HG03354 (cell line): Measurements from ENCODE around the gene ART3.
"Not testable (repeated sequence)": the region's sequence is repeated elsewhere in the genome, so short reads cannot be mapped to it uniquely, and the experiment has no call there.

Experiments used
- ATAC-seq: cut with Tn5 transposase; IDR thresholded peaks from one replicate; pipeline ENCODE4 v1.9.1; 2021; ENCODE audit warnings: mild to moderate bottlenecking; ENCODE audit not compliant: unreplicated experiment, poor library complexity, severe bottlenecking

Gene ART3

GRCh38 chr4:76074468-76074867 lies at the start of gene ART3:
Gene ART3, plus strand, starts transcription at chr4:76074709. Its CDS starts 1,181 bp downstream, at chr4:76075890.
- ATAC-seq = no peak

GRCh38 chr4:76028350-76028765 lies 46.2 kb upstream of the ART3 start:
- ATAC-seq = no peak

GRCh38 chr4:76029300-76029699 lies 45.2 kb upstream of the ART3 start:
- no peak for ATAC-seq

GRCh38 chr4:76035141-76035540 lies 39.4 kb upstream of the ART3 start:
- ATAC-seq = peak; percentile 45

GRCh38 chr4:76035799-76036380 lies 38.6 kb upstream of the ART3 start, which contains the start of gene CXCL11:
Gene CXCL11, minus strand, starts transcription at chr4:76036070. Its CDS starts 83 bp downstream, at chr4:76035987.
- no peak for ATAC-seq

- ATAC-seq = no peak
These were observed 37.7 kb upstream of the ART3 start for GRCh38 chr4:76036855-76037254.

GRCh38 chr4:76042241-76042998 lies 32.1 kb upstream of the ART3 start:
- ATAC-seq = not testable (repeated sequence)

GRCh38 chr4:76043306-76043705 lies 31.2 kb upstream of the ART3 start:
- not testable (repeated sequence) for ATAC-seq

GRCh38 chr4:76044686-76045085 lies 29.8 kb upstream of the ART3 start:
- not testable (repeated sequence) for ATAC-seq

- not testable (repeated sequence) for ATAC-seq
These were observed 24.6 kb upstream of the ART3 start for GRCh38 chr4:76049860-76050416.

GRCh38 chr4:76050560-76051050 lies 23.9 kb upstream of the ART3 start:
- not testable (repeated sequence) for ATAC-seq

- ATAC-seq = no peak
These were observed 20.8 kb upstream of the ART3 start for GRCh38 chr4:76053730-76054129.

- ATAC-seq = peak; percentile 97
These were observed 19.5 kb upstream of the ART3 start for GRCh38 chr4:76055016-76055415.

- no peak for ATAC-seq
These were observed 19.1 kb upstream of the ART3 start for GRCh38 chr4:76055421-76055820.

GRCh38 chr4:76058302-76058701 lies 16.2 kb upstream of the ART3 start:
- no peak for ATAC-seq

- no peak for ATAC-seq
These were observed 15.6 kb upstream of the ART3 start for GRCh38 chr4:76058888-76059426.

GRCh38 chr4:76059750-76060149 lies 14.8 kb upstream of the ART3 start:
- no peak for ATAC-seq

GRCh38 chr4:76060506-76060905 lies 14.0 kb upstream of the ART3 start:
- ATAC-seq = no peak

- no peak for ATAC-seq
These were observed 13.1 kb upstream of the ART3 start for GRCh38 chr4:76061421-76061820.

GRCh38 chr4:76061982-76062381 lies 12.5 kb upstream of the ART3 start:
- peak; percentile 76 for ATAC-seq
